ENCODE results near the gene KRT81. TPM values are rescaled to one million over a fixed set of nuclear protein-coding genes. Genes with fewer than 3 reads are reported as not detected.

The KRT81 gene
- total and polyA plus RNA-seq, 2 donors from 2014 or later, result not detected

DNA sequence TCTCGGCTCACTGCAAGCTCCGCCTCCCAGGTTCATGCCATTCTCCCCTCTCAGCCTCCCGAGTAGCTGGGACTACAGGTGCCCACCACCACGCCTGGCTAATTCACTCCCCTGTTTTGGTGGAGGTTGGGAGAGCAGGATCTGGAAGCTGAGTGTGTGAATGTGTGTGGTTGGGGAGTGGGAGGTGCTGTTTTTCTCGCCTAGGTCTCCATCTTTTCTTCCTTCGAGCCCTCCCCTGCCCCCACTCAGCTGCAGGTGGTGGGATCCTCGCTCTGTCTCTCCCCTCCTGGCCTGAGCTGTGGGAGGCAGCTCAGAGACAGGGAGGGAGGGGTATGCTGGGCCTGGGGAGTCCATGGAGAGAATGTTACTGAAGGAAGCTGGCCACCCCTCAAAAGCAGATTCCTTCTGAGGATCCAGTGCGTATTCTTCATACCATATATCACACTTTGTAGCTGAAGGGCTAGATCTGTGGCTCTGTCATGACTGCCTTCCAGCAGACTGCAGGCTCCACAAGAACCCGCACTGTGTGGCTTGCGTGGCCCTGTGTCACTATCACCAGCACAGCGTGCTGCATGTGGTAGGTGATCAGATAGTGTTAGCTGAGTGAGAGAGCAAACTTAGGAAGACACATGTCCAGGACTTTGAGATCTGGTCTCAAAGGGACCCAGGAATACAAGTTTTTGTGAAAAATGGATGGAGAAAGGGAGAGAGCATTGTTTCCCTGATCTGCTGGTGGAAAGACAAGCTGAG lies 27.1 kb upstream of the KRT81 start:
- DNase-seq (peak in 2 of 5 donors; percentile 7 to 16), FAIRE-seq (no peak)
- TF ChIP-seq, protein P1, sequence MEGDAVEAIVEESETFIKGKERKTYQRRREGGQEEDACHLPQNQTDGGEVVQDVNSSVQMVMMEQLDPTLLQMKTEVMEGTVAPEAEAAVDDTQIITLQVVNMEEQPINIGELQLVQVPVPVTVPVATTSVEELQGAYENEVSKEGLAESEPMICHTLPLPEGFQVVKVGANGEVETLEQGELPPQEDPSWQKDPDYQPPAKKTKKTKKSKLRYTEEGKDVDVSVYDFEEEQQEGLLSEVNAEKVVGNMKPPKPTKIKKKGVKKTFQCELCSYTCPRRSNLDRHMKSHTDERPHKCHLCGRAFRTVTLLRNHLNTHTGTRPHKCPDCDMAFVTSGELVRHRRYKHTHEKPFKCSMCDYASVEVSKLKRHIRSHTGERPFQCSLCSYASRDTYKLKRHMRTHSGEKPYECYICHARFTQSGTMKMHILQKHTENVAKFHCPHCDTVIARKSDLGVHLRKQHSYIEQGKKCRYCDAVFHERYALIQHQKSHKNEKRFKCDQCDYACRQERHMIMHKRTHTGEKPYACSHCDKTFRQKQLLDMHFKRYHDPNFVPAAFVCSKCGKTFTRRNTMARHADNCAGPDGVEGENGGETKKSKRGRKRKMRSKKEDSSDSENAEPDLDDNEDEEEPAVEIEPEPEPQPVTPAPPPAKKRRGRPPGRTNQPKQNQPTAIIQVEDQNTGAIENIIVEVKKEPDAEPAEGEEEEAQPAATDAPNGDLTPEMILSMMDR (IDR thresholded peaks at IDR 0.05; ENCODE audit: borderline replicate concordance, extremely low read depth, insufficient read depth), result no peak
- Histone ChIP-seq H3K9me3 (ENCODE audit: control insufficient read depth in 2 of 3, insufficient read depth in 1 of 3, low read length in 3 of 3) (no peaks in the 10 kb centered on the region), H3K36me3 (ENCODE audit: control insufficient read depth in 2 of 3, insufficient read depth in 3 of 3, low read length in 3 of 3) (no peaks in the 10 kb centered on the region), H3K9ac (ENCODE audit: low read length in 3 of 3) (no peak overlapping the region), H3K4me3 (ENCODE audit: low read length in 3 of 3) (no peak overlapping the region), H3K4me1 (ENCODE audit: control insufficient read depth in 2 of 3, insufficient read depth in 2 of 3, low read depth in 1 of 3, low read length in 3 of 3) (no peaks in the 10 kb centered on the region), H3K27ac (ENCODE audit: low read depth in 2 of 2, low read length in 2 of 2) (no peak overlapping the region), H3K27me3 (ENCODE audit: control insufficient read depth, insufficient read depth, low read length) (no peaks in the 10 kb centered on the region)
- intact Hi-C loops (cut with DNase I), result no loop called here

DNA sequence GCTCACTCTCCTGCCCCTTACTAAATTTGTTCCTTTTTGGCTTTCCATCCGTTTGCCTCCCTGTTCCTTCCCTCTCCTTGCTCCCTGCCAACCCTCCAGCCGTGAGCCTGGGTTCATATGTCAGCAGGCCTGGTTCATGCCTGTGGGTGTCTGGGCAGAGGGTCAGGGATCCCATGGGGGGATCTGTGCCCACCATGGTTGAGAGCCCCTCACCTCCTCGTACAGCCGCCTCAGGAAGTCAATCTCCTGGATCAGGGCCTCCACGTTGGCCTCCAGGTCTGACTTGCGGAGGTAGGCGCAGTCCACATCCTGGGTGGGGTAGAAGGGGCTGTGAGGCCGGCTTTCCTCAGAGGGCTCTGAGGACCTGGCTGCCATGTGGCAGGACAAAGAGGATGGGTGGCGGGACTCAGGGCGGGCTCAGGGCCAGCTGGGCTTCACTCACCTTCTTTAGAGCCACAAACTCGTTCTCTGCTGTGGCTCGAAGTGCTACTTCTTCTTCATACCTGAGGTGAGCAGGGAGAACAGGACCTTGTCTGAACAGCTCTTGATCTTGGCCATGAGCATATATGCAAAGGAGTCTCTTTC lies 26.2 kb upstream of the KRT81 start:
- no peaks in the 10 kb centered on the region for H3K36me3 ChIP-seq (ENCODE audit: control insufficient read depth in 2 of 3, insufficient read depth in 3 of 3, low read length in 3 of 3)
- no peak for FAIRE-seq

DNA sequence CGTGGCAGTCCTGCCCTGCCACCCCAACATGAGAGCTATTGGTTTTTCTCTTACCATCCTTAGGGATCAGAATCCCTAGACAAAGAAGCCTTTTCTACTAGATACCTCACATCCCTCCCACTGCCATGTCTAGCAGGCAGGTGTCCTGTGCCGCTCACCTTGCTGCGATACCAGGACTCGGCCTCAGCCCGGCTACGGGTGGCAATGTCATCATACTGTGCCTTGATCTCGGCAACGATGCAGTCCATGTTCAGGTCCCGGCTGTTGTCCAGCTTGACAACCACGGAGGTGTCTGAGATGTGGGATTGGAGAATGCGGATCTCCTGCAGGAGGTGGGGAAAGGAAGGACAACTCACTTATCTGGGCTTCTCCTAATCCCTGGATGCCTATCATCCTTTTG lies 25.4 kb upstream of the KRT81 start:
- DNase-seq, result peak in 1 of 5 donors; percentile 9
- H3K27ac ChIP-seq (ENCODE audit: low read depth in 2 of 2, low read length in 2 of 2), result no peak overlapping the region

More for the DNA sequence above, 26.2 kb upstream of the KRT81 start:
- Histone ChIP-seq H3K9me3 (ENCODE audit: control insufficient read depth in 2 of 3, insufficient read depth in 1 of 3, low read length in 3 of 3) (no peaks in the 10 kb centered on the region), H3K9ac (ENCODE audit: low read length in 3 of 3) (no peak overlapping the region), H3K4me1 (ENCODE audit: control insufficient read depth in 2 of 3, insufficient read depth in 2 of 3, low read depth in 1 of 3, low read length in 3 of 3) (no peaks in the 10 kb centered on the region), H3K27ac (ENCODE audit: low read depth in 2 of 2, low read length in 2 of 2) (no peak overlapping the region), H3K27me3 (ENCODE audit: control insufficient read depth, insufficient read depth, low read length) (no peaks in the 10 kb centered on the region), H3K4me3 (ENCODE audit: low read length in 3 of 3) (no peak overlapping the region)
- DNase-seq, result peak in 1 of 5 donors; percentile 25
- TF ChIP-seq, protein P1 (IDR thresholded peaks at IDR 0.05; ENCODE audit: borderline replicate concordance, extremely low read depth, insufficient read depth), result no peak
- intact Hi-C loops (cut with DNase I), result no loop called here

More for the DNA sequence above, 25.4 kb upstream of the KRT81 start:
- no peaks in the 10 kb centered on the region for H3K9me3 ChIP-seq (ENCODE audit: control insufficient read depth in 2 of 3, insufficient read depth in 1 of 3, low read length in 3 of 3)
- H3K36me3 ChIP-seq (ENCODE audit: control insufficient read depth in 2 of 3, insufficient read depth in 3 of 3, low read length in 3 of 3), result no peaks in the 10 kb centered on the region
- TF ChIP-seq, protein P1 (IDR thresholded peaks at IDR 0.05; ENCODE audit: borderline replicate concordance, extremely low read depth, insufficient read depth), result no peak
- intact Hi-C loops (cut with DNase I), result no loop called here
- no peaks in the 10 kb centered on the region for H3K27me3 ChIP-seq (ENCODE audit: control insufficient read depth, insufficient read depth, low read length)
- H3K4me3 ChIP-seq (ENCODE audit: low read length in 3 of 3), result no peak overlapping the region
- no peaks in the 10 kb centered on the region for H3K4me1 ChIP-seq (ENCODE audit: control insufficient read depth in 2 of 3, insufficient read depth in 2 of 3, low read depth in 1 of 3, low read length in 3 of 3)
- FAIRE-seq, result no peak
- no peak overlapping the region for H3K9ac ChIP-seq (ENCODE audit: low read length in 3 of 3)
